HG02938 (cell line): ENCODE measurements around the gene PSEN1.

ENCODE experiments used
- ATAC-seq: cut with Tn5 transposase; IDR thresholded peaks from one replicate; pipeline ENCODE4 v1.9.1; 2021; ENCODE audit warnings: mild to moderate bottlenecking, moderate library complexity; ENCODE audit not compliant: unreplicated experiment

The PSEN1 gene

DNA sequence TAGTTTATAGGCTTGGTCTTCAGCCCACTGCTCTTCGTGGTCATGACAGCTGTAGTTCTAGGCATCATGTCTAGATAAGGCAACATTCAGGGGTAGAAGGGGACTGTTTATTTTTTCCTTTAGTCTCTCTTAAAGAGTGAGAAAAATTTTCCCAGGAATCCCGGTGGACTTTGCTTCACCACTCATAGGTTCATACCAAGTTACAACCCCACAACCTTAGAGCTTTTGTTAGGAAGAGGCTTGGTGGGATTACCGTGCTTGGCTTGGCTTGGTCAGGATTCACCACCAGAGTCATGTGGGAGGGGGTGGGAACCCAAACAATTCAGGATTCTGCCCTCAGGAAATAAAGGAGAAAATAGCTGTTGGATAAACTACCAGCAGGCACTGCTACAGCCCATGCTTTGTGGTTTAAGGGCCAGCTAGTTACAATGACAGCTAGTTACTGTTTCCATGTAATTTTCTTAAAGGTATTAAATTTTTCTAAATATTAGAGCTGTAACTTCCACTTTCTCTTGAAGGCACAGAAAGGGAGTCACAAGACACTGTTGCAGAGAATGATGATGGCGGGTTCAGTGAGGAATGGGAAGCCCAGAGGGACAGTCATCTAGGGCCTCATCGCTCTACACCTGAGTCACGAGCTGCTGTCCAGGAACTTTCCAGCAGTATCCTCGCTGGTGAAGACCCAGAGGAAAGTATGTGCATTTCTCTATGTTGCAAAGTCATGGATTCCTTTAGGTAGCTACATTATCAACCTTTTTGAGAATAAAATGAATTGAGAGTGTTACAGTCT is 75.1 kb downstream of the PSEN1 start:
- no peak for ATAC-seq

DNA sequence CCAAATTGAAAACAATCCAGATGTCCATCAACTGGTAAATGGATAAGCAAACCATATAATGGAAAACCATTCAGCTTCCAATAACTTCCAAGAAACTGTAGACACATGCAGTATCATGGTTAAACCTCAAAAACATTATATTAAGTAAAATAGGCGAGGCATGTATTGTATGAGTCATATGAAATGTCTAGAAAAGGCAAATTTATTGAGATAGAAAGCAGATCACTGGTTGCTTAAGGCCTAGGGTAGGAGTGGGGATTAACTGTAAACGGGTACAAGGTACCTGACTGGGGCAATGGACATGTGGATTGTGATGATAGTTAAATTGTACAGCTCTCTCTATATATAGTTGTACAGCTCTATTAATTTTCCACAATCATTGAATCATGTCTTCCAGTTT is 79.7 kb downstream of the PSEN1 start:
- ATAC-seq = no peak

DNA sequence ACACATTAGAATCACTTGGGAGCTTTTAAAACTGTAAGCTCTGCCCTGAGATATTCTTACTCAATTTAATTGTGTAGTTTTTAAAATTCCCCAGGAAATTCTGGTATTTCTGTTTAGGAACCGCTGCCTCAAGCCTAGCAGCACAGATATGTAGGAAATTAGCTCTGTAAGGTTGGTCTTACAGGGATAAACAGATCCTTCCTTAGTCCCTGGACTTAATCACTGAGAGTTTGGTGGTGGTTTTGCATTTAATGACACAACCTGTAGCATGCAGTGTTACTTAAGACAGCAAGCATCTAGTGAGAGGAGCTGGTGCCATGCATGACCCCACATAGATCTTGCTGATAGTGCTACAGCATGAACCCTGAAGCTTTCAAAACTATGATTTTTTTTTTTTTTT is 81.1 kb downstream of the PSEN1 start:
- ATAC-seq = no peak

DNA sequence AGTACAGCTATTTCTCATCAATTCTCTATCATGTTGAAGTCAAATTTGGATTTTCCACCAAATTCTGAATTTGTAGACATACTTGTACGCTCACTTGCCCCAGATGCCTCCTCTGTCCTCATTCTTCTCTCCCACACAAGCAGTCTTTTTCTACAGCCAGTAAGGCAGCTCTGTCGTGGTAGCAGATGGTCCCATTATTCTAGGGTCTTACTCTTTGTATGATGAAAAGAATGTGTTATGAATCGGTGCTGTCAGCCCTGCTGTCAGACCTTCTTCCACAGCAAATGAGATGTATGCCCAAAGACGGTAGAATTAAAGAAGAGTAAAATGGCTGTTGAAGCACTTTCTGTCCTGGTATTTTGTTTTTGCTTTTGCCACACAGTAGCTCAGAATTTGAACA is 83.8 kb downstream of the PSEN1 start:
- ATAC-seq = no peak

DNA sequence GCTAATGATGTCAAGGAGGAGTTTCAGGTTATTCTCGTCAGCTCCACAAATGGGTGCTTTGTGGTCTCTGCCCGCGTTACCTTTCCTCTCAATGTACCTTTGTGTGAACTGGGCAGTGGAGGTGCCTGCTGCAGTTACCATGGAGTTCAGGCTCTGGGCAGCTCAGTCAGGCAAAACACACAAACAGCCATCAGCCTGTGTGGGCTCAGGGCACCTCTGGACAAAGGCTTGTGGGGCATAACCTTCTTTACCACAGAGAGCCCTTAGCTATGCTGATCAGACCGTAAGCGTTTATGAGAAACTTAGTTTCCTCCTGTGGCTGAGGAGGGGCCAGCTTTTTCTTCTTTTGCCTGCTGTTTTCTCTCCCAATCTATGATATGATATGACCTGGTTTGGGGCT is 84.3 kb downstream of the PSEN1 start:
- no peak for ATAC-seq

DNA sequence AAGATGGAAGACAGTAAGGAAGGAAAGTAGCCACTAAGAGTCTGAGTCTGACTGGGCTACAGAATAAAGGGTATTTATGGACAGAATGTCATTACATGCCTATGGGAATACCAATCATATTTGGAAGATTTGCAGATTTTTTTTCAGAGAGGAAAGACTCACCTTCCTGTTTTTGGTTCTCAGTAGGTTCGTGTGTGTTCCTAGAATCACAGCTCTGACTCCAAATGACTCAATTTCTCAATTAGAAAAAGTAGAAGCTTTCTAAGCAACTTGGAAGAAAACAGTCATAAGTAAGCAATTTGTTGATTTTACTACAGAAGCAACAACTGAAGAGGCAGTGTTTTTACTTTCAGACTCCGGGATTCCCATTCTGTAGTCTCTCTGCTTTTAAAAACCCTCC is 85.6 kb downstream of the PSEN1 start:
- ATAC-seq = no peak

DNA sequence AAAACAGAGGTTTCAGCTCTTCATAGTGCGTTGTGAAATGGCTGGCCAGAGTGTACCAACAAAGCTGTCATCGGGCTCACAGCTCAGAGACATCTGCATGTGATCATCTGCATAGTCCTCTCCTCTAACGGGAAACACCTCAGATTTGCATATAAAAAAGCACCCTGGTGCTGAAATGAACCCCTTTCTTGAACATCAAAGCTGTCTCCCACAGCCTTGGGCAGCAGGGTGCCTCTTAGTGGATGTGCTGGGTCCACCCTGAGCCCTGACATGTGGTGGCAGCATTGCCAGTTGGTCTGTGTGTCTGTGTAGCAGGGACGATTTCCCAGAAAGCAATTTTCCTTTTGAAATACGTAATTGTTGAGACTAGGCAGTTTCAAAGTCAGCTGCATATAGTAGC is 86.7 kb downstream of the PSEN1 start:
- ATAC-seq = no peak

DNA sequence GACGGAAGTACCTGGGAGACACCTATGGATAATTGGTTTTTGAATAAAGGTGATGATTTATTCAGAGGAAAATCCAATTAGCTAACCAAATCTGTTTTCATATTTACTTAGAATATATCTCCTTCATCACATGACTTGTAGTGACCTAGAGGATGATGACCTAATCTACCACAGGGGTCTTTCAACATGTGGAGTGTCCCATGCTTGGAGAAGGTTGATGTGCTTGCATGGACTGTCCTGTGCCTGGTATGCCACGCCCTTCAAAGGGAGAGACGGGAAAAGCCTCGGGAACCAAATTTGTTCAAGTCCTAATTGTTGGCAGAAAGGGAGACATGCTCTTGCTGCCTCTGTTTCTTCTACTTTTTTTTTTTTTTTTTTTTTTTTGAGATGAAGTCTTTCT is 89.2 kb downstream of the PSEN1 start:
- ATAC-seq = no peak

DNA sequence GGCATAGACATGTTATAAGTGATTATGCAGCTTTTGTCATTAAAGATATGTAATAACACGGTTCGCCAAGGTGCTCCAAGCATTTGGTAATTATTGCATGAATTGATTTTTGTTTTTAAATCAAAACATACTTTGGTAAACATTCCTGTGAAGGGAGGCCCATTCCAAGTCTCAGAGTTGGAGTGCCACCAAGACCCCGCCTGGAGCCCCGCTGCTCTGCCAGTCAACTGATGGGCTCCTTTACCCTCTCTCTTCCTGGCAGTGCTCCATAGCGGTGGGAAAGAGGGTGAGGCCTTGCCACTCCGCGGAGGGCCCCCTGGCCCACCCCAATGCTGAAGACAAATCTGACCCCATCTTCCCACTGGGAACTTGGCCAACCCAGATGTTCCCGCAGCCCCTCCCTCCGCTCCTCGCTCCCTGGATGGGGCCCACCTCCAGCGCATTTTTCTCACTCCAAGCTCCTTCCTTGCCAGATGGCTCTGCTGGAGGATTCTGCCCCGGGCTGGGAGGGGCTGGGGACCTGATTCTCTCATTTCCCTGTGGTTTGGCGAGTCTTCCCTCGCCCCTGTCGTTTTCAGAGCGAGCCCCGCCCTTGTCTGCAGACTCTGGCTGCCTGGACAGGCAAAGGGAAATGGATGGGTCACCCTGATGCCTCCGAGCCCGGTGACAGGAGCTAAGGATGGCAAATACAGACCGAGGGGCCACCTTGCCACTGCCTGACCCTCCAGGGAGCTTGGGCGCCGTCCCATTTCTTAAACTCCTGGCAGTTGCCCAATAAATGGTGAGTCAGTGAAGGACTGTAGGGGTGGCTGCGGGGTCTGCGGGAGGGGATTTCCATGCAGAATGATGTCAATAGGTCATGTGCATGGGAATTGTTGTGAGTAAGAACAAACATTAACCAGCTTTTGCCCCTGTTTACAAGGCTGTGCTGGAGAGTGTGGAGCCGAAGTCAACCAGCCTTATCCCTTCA is 91.8 kb downstream of the PSEN1 start:
- ATAC-seq = no peak

DNA sequence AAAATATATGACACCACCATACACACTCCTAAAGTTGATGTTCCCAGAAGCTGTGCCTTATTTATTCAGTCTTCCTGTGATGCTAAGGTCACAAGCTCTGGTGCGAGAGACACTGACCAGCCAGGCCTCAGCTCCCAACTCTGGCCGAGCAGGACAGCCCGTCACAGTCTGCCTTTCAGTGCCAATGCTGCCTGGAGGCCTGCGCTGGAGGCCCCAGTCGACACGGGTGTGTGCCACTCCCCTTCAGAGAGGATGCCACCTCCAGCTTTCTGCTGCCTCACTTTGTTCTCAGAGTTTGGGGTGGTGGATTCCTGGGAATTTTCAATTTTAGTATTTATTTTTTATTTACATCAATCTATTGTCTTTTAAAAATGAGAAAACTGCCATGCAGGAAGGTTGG is 93.7 kb downstream of the PSEN1 start:
- ATAC-seq = no peak

DNA sequence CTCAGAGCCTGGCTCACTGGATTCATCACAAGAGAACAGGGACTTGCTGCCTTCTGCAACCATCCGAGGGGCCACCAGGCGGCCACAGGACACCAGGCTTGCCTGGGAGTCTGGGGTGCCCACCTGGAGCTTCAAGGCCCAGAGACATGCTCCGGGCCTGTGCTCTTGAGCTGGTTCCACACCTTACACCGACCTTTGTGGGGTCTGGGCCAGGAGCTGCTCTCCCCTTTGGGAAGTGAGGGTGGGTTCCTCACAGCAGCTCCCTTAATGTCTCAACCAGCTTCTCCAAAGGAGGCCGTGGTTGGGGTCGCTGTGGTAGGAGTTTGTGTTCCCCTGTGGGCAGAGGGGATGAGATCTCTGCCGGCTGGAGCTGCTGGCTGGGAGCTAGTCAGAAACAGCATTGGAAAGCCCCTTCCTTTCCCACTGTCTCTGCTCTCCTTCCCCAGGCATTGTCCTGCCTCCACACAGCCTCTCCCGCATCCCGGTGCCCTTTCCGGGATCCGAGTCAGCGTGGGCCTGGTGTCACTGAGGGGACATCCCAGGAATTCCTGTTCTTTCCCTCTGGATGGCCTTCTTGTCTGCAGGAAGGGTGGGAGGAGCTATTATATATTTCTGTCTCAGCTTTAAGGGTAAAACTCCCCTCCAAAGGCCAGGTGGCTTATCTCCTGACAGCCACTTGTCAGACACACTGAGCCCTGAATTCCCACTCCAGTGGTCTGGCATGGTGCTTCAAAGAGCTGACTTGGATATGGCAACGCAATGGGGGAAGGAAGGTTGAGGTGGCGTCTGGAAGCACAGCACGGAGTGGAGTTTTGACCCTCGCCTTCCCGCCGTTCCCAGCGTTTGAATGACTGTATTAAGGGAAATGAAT is 95.9 kb downstream of the PSEN1 start:
- ATAC-seq = no peak

DNA sequence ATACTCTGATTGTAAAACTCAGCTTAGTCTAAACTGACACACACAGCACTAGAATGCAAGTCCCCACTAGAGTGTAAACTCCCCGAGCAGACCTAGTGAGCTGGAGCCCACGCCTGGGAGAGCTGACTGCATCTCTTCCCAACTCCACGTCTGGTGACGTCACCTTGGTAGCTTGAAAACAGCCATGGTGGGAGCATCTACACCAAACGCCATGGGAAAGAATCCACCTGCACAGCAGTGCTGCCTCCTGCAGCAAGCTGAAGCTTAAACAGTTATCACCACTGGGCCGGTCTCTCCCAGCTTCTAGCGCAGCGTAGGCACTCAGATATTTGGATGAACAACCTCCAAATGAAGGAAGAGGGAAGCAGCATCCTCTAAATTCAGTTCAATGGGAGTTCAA is 96.7 kb downstream of the PSEN1 start:
- no peak for ATAC-seq

DNA sequence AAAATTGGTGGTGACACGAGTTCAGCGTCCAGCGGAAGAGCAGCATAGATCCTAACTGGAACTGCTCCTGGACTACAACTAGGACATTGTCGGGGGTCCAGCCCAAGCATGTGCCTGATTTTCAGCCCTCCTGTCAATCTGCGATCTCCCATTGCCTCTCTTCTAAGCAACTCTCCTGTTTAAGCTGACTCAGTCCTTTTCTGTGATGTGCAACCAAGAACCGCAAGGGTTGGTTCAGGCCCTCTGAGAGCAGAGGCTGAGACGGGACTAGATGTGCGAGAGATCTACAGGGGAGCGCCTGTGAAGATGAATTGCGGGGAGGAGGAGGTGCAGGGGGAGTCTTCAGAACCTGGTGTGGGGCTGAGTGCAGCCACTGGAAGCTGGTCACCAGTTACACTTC is 97.3 kb downstream of the PSEN1 start:
- ATAC-seq = no peak

DNA sequence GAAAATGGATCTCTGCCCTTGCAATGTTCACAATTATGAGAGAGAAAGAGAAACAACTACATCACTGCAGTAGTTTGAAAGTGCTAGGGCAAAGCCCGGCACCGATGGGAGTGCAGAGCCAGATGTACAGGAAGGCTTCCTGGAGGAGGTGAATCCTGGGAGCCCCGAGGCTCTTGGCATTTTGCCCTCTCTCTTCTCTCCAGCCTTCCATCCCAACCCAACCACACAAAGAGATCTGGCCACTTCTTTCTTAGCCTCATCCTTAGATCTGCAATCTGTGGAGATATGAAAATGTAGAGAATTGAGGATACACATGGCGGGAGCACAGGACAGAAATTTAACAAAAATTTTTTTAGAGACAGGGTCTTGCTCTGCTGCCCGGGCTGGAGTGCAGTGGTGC is 97.7 kb downstream of the PSEN1 start:
- ATAC-seq = no peak

DNA sequence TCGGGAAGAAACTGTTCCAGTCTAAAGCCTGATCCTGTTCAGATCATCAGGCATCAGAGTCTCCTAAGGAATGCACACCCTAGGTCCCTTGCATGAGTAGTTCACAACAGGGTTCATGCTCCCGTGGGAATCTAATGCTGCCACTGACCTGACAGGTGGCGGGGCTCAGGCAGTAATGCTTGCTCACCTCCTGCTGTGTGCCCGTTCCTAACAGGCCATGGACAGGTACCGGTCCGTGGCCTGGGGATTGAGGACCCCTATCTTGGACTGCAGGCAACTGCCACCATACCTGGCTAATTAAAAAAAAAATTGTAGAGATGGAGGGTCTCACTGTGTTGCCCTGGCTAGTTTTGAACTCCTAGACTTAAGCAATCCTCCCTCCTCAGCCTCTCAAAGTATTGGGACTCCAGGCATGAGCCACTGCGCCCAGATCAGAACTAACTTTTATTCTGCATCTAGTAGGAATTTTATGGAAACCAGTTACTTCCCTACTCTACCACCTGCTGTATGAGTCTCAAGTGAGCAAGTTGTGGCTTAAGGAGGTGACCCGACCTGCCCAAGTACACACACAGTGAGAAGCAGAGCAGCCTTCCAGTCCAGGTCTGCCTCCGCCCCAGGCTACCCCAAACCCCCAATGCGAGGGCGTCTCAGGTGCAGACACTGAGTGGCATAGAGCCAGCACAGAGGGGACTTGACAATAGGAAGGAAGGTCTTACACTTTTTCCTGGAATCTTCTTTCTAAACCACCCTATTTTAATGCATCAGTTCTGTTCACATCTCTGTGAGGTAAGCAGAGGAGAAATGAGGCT is 98.5 kb downstream of the PSEN1 start:
- no peak for ATAC-seq

DNA sequence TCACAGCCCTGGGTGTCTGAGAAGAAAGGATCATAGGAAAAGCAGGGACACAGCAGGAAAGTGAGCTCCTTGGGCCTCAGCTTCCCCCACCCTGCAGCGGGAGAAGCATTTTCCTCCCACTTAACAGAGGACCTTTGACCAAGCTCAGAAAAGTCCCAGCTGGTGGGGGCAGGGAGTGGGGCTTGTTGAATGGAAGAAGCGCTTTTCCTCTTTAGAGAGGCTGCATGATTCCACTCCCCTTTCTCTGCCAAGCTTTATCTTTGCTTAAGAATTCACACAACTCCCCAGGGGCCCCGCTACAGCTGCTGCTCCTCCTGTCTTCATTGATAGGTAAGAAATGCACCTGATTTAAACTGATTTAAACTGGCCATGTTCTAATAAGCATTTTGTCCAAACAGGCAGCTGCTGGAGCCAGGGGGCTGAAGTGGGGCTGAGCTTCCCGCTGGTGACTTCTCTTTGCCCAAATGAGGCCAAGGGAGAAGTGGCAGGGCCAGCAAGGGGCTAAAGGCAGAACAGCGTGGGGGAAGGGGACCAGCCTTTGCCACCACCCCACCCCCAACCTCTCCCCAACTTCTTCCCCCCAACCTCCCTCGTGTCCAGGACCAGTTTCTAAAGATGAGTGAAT is 99.3 kb downstream of the PSEN1 start:
- no peak for ATAC-seq

DNA sequence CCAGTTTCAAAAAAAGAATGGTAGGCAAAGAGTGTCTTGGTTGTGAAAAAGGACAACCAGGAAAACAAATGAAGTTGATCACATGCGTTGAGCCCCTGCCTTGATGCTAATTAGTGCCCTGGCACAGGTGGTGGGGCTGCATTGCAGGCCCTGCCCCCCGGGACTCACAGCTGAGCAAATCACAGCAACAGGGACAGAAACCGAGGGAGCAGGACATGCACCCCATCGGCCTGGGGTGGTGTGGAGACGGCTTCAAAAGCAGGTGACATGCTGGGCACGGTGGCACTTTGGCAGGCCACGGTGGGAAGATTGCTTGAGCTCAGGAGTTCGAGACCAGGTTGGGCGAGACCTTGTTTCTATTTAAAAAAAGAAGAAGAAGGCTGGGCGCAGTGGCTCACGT is 99.8 kb downstream of the PSEN1 start:
- ATAC-seq = no peak

DNA sequence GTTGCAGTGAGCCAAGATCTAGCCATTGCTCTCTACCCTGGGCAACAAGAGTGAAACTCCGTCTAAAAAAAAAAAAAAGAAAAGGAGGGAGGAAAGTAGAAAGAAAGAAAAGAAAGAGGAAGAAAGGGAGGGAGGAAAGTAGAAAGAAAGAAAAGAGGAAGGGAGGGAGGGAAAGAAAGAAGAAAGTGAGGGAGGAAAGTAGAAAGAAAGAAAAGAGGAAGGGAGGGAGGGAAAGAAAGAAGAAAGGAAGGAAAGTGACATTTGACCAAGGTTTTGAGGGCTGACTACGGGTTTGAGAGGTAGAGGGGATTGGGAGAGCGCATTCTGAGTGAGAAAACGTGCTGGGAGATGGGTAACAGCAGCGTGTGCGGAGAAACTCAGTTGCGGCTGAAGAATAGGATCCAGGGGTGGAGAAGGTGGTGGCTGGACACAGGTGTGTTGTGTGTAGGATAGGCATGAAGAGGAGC is 100.5 kb downstream of the PSEN1 start:
- no peak for ATAC-seq

DNA sequence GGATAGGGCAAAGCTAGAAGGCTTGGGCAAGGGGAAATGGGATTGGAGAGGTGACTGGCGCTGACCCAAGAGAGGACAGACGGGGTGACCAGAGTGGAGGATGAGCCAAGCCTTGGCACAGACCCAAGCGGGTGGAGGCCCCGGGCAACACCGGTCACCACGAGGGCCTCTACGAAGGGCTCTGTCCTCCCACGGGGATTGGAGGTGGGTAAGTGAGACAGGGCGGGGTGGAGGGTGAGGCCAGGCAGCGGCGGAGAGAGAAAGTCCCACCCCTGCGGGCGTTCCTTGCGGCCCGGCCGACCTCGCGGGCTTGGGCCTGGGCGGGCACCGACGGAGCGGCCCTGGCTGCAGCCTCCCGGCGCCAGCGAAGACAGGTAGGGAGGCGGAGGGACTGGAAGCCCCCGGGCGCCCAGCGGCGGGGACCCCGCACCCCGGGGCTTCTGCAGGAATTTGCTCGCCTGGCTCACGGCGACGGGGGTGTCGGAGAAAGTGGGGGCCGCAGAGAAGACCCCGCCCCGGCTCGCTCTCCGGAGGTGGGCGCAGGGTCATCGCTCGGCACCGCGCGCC is 101.0 kb downstream of the PSEN1 start, which contains the start of gene PAPLN:
TSS of gene PAPLN (plus strand) at position 288 of the 567 bp plus-strand sequence. CDS start 2,273 bp downstream, outside the sequence.
- ATAC-seq = no peak
